Ovary (tissue), 9 donors: ENCODE measurements around the gene PUS1. TPM values are rescaled to one million over a fixed set of nuclear protein-coding genes. Genes with fewer than 3 reads are reported as not detected.

ENCODE experiments used
- DNase-seq, 5 donors: peaks; one replicate each; pipeline ENCODE4 v3.0.0-alpha.2; 2019 to 2020
- H3K27ac ChIP-seq, 2 donors: fragments of 200-600 bp; one replicate each; pipeline versions ENCODE4 v1.5.1 to v1.8.0; 2019 to 2022
- H3K27me3 ChIP-seq: fragments of 200-600 bp; one replicate; pipeline ENCODE4 v1.8.0; 2022
- H3K36me3 ChIP-seq: fragments of 200-600 bp; sonication (generic); one replicate; pipeline ENCODE4 v1.5.1; 2019
- H3K4me1 ChIP-seq: one replicate; pipeline ENCODE4 v1.8.1; 2013; ENCODE audit warnings: mild to moderate bottlenecking, moderate library complexity; ENCODE audit not compliant: insufficient read depth
- H3K4me3 ChIP-seq: fragments of 200-600 bp; sonication (generic); one replicate; pipeline ENCODE4 v1.5.1; 2017
- H3K9me3 ChIP-seq, 2 donors: fragments of 200-600 bp in 1 of 2; sonication (generic) in 1 of 2; one replicate each; pipeline versions ENCODE4 v1.5.1 to v1.8.1; 2013 to 2019; ENCODE audit warnings: mild to moderate bottlenecking in 1 of 2, moderate library complexity in 1 of 2
- CTCF ChIP-seq, 3 donors: fragments of 450-650 bp in 2 of 3; fragments of 200-600 bp in 1 of 3; IDR thresholded peaks; one replicate each; pipeline versions ENCODE4 v1.5.1 to v1.8.0; 2016 to 2022; ENCODE audit warnings: antibody characterized with exemption in 3 of 3, mild to moderate bottlenecking in 1 of 3
- EP300 ChIP-seq: sonication (generic); formaldehyde crosslinking; IDR thresholded peaks from one replicate; pipeline ENCODE4 v1.6.1; 2017; ENCODE audit warnings: antibody characterized with exemption
- POLR2A ChIP-seq: fragments of 450-650 bp; IDR thresholded peaks from one replicate; pipeline ENCODE4 v1.6.1; 2017; ENCODE audit warnings: antibody characterized with exemption, mild to moderate bottlenecking, moderate library complexity
- WGBS, 3 donors: extraction: QIAGEN DNeasy Blood & Tissue Kit in 1 of 3; methylation state at CpG; one replicate each; pipeline versions ENCODE4 v1.1.5 to v1.1.7; 2013 to 2017; 5-methylcytosine and 5-hydroxymethylcytosine counted together
- intact Hi-C, 4 donors: fragments of 100-400 bp; cut with DNase I; formaldehyde crosslinking; loops; one replicate each; pipeline versions ENCODE4 v1.11.0 to v1.15.1; 2022 to 2023
- polyA plus RNA-seq, 2 donors: library from polyadenylated mRNA; stranded (reverse); fragments of 200-250 nt in 1 of 2; fragments of 350-450 nt in 1 of 2; fragmentation: Illumina TruSeq in 1 of 2; extraction: RNeasy Lipid Tissue Mini Kit (QIAGEN cat#74804) in 1 of 2; gene quantifications; one replicate each; pipeline ENCODE4 v1.2.3, GENCODE V29; 2013 to 2014
- total RNA-seq, 7 donors: library from RNA; depleted of rRNA in 2 of 7; stranded (reverse); fragments of >200 nt in 2 of 7; fragmentation: NEBNext Ultra II Directional in 3 of 7; extraction: Animal tissue kit (Norgen Biotek cat#: 25700) in 3 of 7; gene quantifications; one replicate each; pipeline versions ENCODE4 v1.1.0 to v1.2.4, GENCODE V29; 2016 to 2023
- donor health status: DM: no; HTN: no; CAD: no; lungs with moderate emphysema.
- donor health status: DM: no; HTN: no; CAD: no.
- donor health status: Bipolar disorder and iron deficiency.
- donor health status: DM: yes; HTN: yes; CAD: no.
- donor health status: DM: no; HTN: no; CAD: no.
- donor health status: DM: yes; HTN: yes; CAD: no.

The PUS1 gene
- total and polyA plus RNA-seq, 9 donors, result 3.5 to 34.7 (median 15.9) TPM

GRCh38 chr12:131962069-131962468 lies 33.0 kb downstream of the PUS1 start:
- H3K27me3 ChIP-seq, result no peaks in the 10 kb centered on the region
- intact Hi-C loops, result no loop called here
- no peak for TF ChIP-seq EP300
- no peak for TF ChIP-seq CTCF (IDR thresholded peaks at IDR 0.05)
- no peak for TF ChIP-seq POLR2A
- peaks cover 17% of the 10 kb centered on the region for H3K4me1 ChIP-seq
- H3K9me3 ChIP-seq, result no peaks in the 10 kb centered on the region
- H3K4me3 ChIP-seq, result no peak overlapping the region
- DNase-seq, result no peak
- H3K36me3 ChIP-seq, result no peaks in the 10 kb centered on the region
- 85 to 88% (median 87%) methylated on average over 8 of the region's 8 CpGs for WGBS, 3 donors
- H3K27ac ChIP-seq, result no peak overlapping the region

- Histone ChIP-seq H3K27ac (no peak overlapping the region), H3K27me3 (no peaks in the 10 kb centered on the region), H3K36me3 (no peaks in the 10 kb centered on the region), H3K4me1 (peaks cover 17% of the 10 kb centered on the region), H3K9me3 (no peaks in the 10 kb centered on the region), H3K4me3 (no peak overlapping the region)
- intact Hi-C loops, result no loop called here
- DNase-seq, result no peak
- 81 to 86% (median 85%) methylated on average over 4 of the region's 4 CpGs for WGBS, 3 donors
- TF ChIP-seq EP300 (no peak), CTCF (IDR thresholded peaks at IDR 0.05) (no peak), POLR2A (no peak)
Observed at GRCh38 chr12:131963381-131963780, 34.3 kb downstream of the PUS1 start.

GRCh38 chr12:131965073-131965472 lies 36.0 kb downstream of the PUS1 start:
- no peaks in the 10 kb centered on the region for H3K27me3 ChIP-seq
- H3K36me3 ChIP-seq, result no peaks in the 10 kb centered on the region
- H3K27ac ChIP-seq, result no peak overlapping the region
- no peak for DNase-seq
- H3K4me3 ChIP-seq, result no peak overlapping the region
- 35 to 58% (median 36%) methylated on average over 2 of the region's 2 CpGs for WGBS, 3 donors
- no peak for TF ChIP-seq CTCF (IDR thresholded peaks at IDR 0.05)
- no peak for TF ChIP-seq POLR2A
- no peak for TF ChIP-seq EP300
- intact Hi-C loops, result no loop called here
- peaks cover 2% of the 10 kb centered on the region for H3K4me1 ChIP-seq
- no peaks in the 10 kb centered on the region for H3K9me3 ChIP-seq

GRCh38 chr12:131971226-131971625 lies 42.1 kb downstream of the PUS1 start:
- Histone ChIP-seq H3K9me3 (no peaks in the 10 kb centered on the region), H3K27ac (no peak overlapping the region), H3K36me3 (no peaks in the 10 kb centered on the region), H3K27me3 (no peaks in the 10 kb centered on the region), H3K4me1 (peaks cover 1% of the 10 kb centered on the region), H3K4me3 (no peak overlapping the region)
- intact Hi-C loops, result no loop called here
- WGBS, 3 donors, result 23 to 47% (median 33%) methylated on average over 1 of the region's 1 CpG
- TF ChIP-seq EP300 (no peak), CTCF (IDR thresholded peaks at IDR 0.05) (no peak), POLR2A (no peak)
- DNase-seq, result no peak

- H3K27me3 ChIP-seq, result no peaks in the 10 kb centered on the region
- no peaks in the 10 kb centered on the region for H3K36me3 ChIP-seq
- H3K4me1 ChIP-seq, result peaks cover 1% of the 10 kb centered on the region
- H3K9me3 ChIP-seq, result no peaks in the 10 kb centered on the region
- H3K27ac ChIP-seq, result no peak overlapping the region
- no peak for DNase-seq
- TF ChIP-seq EP300, result no peak
- no peak for TF ChIP-seq POLR2A
- no peak for TF ChIP-seq CTCF (IDR thresholded peaks at IDR 0.05)
- 88 to 94% (median 88%) methylated on average over 8 of the region's 8 CpGs for WGBS, 3 donors
- intact Hi-C loops, result no loop called here
- H3K4me3 ChIP-seq, result no peak overlapping the region
Observed at GRCh38 chr12:131975228-131975627, 46.2 kb downstream of the PUS1 start.
